Panc1 (cell line): Measurements from ENCODE around the gene CSF3R. TPM values are rescaled to one million over a fixed set of nuclear protein-coding genes. Genes with fewer than 3 reads are reported as not detected.
"Not testable (repeated sequence)": the region's sequence is repeated elsewhere in the genome, so short reads cannot be mapped to it uniquely, and the experiment has no call there.

Source experiments
- ATAC-seq: fragments of 200-7000 bp; cut with Tn5 transposase; 2 replicates; pipeline ENCODE4 v1.9.1; 2020; ENCODE audit warnings: mild to moderate bottlenecking, moderate library complexity
- BruUV-seq: library from RNA; stranded (reverse); fragments of 400-500 nt; replicated peaks from 2 replicates; lab custom pipeline; 2021; lab: Mats Ljungman, UMichigan
- CTCF ChIA-PET: fragments of 300-600 bp; sonication (Branson Sonifier 250); formaldehyde crosslinking; loops from one replicate; lab custom pipeline; 2022; ENCODE audit warnings: antibody characterized with exemption; lab: Charles Lee
- POLR2A ChIA-PET: fragments of 300-600 bp; sonication (Branson Sonifier 250); formaldehyde crosslinking; loops from one replicate; lab custom pipeline; 2022; ENCODE audit warnings: antibody characterized with exemption; lab: Charles Lee
- DNase-seq: peaks from one replicate; pipeline ENCODE4 v3.0.0-alpha.2; 2010; ENCODE audit warnings: low read depth, low spot score
- H3K27ac ChIP-seq: 2 replicates; pipeline ENCODE4 v1.5.1; 2011; ENCODE audit warnings: mild to moderate bottlenecking, low read length, inconsistent platforms
- H3K27me3 ChIP-seq: fragments of 200-500 bp; sonication (Bioruptor generic); 2 replicates; pipeline ENCODE4 v1.6.0; 2014; ENCODE audit warnings: low read length, inconsistent platforms; ENCODE audit not compliant: control insufficient read depth, insufficient read depth
- H3K36me3 ChIP-seq: fragments of 200-500 bp; sonication (Bioruptor generic); 2 replicates; pipeline ENCODE4 v1.5.1; 2014; ENCODE audit warnings: inconsistent platforms, mild to moderate bottlenecking, low read length, moderate library complexity; ENCODE audit not compliant: control insufficient read depth, insufficient read depth
- H3K4me1 ChIP-seq: 2 replicates; pipeline ENCODE4 v1.5.1; 2011; ENCODE audit warnings: inconsistent platforms, mild to moderate bottlenecking, low read length, moderate library complexity; ENCODE audit not compliant: control insufficient read depth, insufficient read depth
- H3K4me3 ChIP-seq, 2 experiments: 2 replicates each; pipeline ENCODE4 v1.5.1; 2011 to 2012; ENCODE audit warnings: low read depth in 2 of 2, low read length in 2 of 2, mild to moderate bottlenecking in 2 of 2, inconsistent platforms in 1 of 2, moderate library complexity in 1 of 2
- H3K9me3 ChIP-seq: fragments of 200-500 bp; sonication (Bioruptor generic); 2 replicates; pipeline ENCODE4 v1.5.1; 2014; ENCODE audit warnings: low read depth, mild to moderate bottlenecking, inconsistent platforms, low read length, moderate library complexity; ENCODE audit not compliant: control insufficient read depth, insufficient read depth
- CTCF ChIP-seq: fragments of 450-650 bp; IDR thresholded peaks from 2 replicates; pipeline ENCODE4 v1.5.1; 2017; ENCODE audit warnings: mild to moderate bottlenecking
- POLR2AphosphoS5 ChIP-seq: IDR thresholded peaks from 2 replicates; pipeline ENCODE4 v1.6.1; 2012; ENCODE audit warnings: mild to moderate bottlenecking, low read depth, low read length, moderate library complexity
- REST ChIP-seq, 2 experiments: IDR thresholded peaks; 2 replicates each; pipeline ENCODE4 v1.6.1; 2011 to 2012; ENCODE audit warnings: low read depth in 2 of 2, control low read depth in 1 of 2, low read length in 1 of 2, mild to moderate bottlenecking in 1 of 2, moderate library complexity in 1 of 2; ENCODE audit not compliant: insufficient read depth in 1 of 2
- SIN3A ChIP-seq: IDR thresholded peaks from 2 replicates; pipeline ENCODE4 v1.6.1; 2012; ENCODE audit warnings: low read depth, mild to moderate bottlenecking, low read length, moderate library complexity, borderline replicate concordance; ENCODE audit not compliant: insufficient read depth
- TCF7L2 ChIP-seq: IDR thresholded peaks from 2 replicates; pipeline ENCODE4 v1.6.1; 2011; ENCODE audit warnings: mild to moderate bottlenecking, low read depth, low read length, inconsistent platforms
- in situ Hi-C: cut with HindIII; loops from 2 replicates; pipeline ENCODE4 v1.10.0; 2016; ENCODE audit warnings: low sequenced_read_pairs, low pct_unique_long_range_greater_than_20kb
- intact Hi-C: fragments of 100-400 bp; cut with micrococcal nuclease; formaldehyde crosslinking; loops from one replicate; pipeline ENCODE4 v1.10.0; 2022; ENCODE audit not compliant: unreplicated experiment
- total RNA-seq: library from RNA; stranded (reverse); gene quantifications from one replicate; pipeline ENCODE4 v1.2.1, GENCODE V29; 2021; ENCODE audit not compliant: unreplicated experiment

The CSF3R gene
- total RNA-seq, 1 experiment from 2014 or later, result 0.31 TPM

GRCh38 chr1:36492491-36492890, 9.8 kb upstream of the CSF3R start:
- Histone ChIP-seq H3K36me3 (no peaks in the 10 kb centered on the region), H3K4me1 (no peaks in the 10 kb centered on the region), H3K4me3 (no peak overlapping the region), H3K27me3 (no peaks in the 10 kb centered on the region; the same call in 1 of the 2 replicates), H3K27ac (no peak overlapping the region), H3K9me3 (no peaks in the 10 kb centered on the region)
- TF ChIP-seq CTCF (no peak), TCF7L2 (no peak), SIN3A (no peak), REST (IDR thresholded peaks at IDR 0.05; ENCODE audit: insufficient read depth in 1 of 2, low read depth in 2 of 2, low read length in 1 of 2) (no peak), POLR2AphosphoS5 (no peak)
- ChIA-PET CTCF (no interaction called here), POLR2A (no interaction called here)
- intact Hi-C loops (no loop called here), in situ Hi-C loops (no loop called here)
- ATAC-seq (no peak; the same call in 1 of the 2 replicates), DNase-seq (no peak)
- BruUV-seq, result no TSS peak

- POLR2A ChIA-PET, H3K27ac ChIP-seq, intact Hi-C loops: not testable (repeated sequence)
Measured at GRCh38 chr1:36489258-36490051, 6.7 kb upstream of the CSF3R start.

GRCh38 chr1:36487906-36488305, 5.2 kb upstream of the CSF3R start:
- no peaks in the 10 kb centered on the region for H3K27me3 ChIP-seq
- H3K4me3 ChIP-seq, result no peak overlapping the region
- ATAC-seq, result no peak
- H3K36me3 ChIP-seq, result no peaks in the 10 kb centered on the region
- no peak for DNase-seq
- H3K4me1 ChIP-seq, result no peaks in the 10 kb centered on the region
- intact Hi-C loops, result no loop called here
- no peak overlapping the region for H3K27ac ChIP-seq
- no peak for TF ChIP-seq CTCF
- no peak for TF ChIP-seq TCF7L2
- no peak for TF ChIP-seq REST (IDR thresholded peaks at IDR 0.05; ENCODE audit: insufficient read depth in 1 of 2, low read depth in 2 of 2, low read length in 1 of 2)
- TF ChIP-seq SIN3A, result no peak
- TF ChIP-seq POLR2AphosphoS5, result no peak
- ChIA-PET CTCF (interaction anchor here (0.7 kb wide), 1 partner anchor 635 kb away, joined by 3 read pairs; no protein-coding TSS in a partner anchor), POLR2A (no interaction called here)
- no peaks in the 10 kb centered on the region for H3K9me3 ChIP-seq
- BruUV-seq, result no TSS peak
- in situ Hi-C loops, result no loop called here

More at GRCh38 chr1:36489258-36490051, 6.7 kb upstream of the CSF3R start:
- in situ Hi-C loops, BruUV-seq, H3K4me1 ChIP-seq, H3K9me3 ChIP-seq, CTCF ChIA-PET, H3K36me3 ChIP-seq, H3K27me3 ChIP-seq, DNase-seq, ATAC-seq, H3K4me3 ChIP-seq: not testable (repeated sequence)
